ENCODE results near the gene CCDC30.
"Not testable (repeated sequence)": the region's sequence is repeated elsewhere in the genome, so short reads cannot be mapped to it uniquely, and the experiment has no call there.

The CCDC30 gene

DNA sequence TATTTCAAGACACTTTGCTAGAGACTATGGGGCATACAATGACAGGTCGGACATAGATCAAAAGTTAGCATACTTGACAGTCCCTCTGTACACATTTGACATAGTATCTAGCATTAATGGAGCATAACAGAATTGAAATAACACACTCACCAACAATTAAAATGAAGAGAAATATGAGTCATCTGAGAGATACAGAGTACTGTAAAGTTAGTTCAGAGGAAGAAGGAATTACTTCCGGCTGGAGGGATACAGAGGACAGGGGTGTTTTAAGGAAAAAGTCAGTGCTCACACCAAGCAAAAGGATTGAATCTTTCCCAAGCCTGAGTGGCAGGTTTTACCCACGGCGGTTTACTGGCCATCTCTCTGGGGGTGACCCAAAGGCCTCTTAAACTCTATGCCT is 9.7 kb upstream of the CCDC30 start:
- no peak for DNase-seq (ENCODE audit: low read depth in 2 of 2)

DNA sequence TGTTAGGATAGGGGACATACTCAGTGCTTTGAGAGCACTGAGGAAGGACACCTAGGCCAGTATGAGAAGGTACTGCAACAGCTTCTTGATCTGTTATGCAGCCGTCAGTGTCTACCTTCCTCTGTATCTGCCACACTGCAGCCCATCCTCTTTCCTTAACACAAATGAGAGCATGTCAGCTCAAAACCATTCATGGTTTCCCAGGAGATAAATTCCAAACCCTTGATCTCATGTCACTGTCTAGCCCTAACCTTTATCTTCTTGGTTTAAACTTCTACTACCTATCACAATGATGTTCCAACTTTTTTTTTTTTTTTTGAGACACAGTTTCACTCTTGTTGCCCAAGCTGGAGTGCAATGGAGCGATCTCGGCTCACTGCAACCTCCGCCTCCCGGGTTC is 8.7 kb upstream of the CCDC30 start:
- no peak for DNase-seq (ENCODE audit: low read depth in 2 of 2)

DNA sequence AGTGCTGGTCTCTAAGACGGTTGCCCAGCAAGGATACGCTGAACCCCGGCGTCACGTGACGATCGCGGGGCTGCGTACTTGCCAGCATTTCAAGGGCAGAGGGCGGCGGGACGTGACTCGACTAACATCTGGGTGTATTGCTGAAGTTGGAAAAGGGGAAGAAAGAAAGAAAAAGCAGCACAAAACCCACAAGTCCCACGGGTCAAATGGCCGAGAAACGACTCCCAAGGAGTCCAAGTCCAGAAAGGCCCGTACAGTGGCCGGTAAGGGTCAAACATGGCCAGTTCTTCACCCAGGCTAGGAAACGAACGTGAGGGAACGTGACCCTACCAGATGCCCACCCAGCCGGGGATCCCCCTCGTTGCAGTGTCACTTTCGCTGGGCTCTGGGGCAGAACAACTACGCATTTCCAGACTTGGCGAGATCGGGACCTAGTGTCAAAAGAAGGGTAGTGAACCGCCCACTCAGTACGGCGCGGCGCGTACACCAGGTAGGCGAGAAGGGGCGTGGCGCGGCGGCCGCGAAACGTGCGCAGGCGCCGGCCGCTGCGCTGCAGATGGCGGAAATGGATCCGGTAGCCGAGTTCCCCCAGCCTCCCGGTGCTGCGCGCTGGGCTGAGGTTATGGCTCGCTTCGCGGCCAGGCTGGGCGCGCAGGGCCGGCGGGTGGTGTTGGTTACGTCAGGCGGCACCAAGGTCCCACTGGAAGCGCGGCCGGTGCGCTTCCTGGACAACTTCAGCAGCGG is 6.9 kb upstream of the CCDC30 start, which contains the start of the genes PPCS and ZMYND12:
Gene PPCS (plus strand): TSS at position 534 of the 744 bp plus-strand sequence. CDS start 23 bp downstream, at position 557.
Gene ZMYND12 (minus strand): TSS at position 13 of the 744 bp plus-strand sequence. CDS start 25 bp downstream, outside the sequence.
- DNase-seq (ENCODE audit: low read depth in 2 of 2) = peak; percentile 87 to 90

DNA sequence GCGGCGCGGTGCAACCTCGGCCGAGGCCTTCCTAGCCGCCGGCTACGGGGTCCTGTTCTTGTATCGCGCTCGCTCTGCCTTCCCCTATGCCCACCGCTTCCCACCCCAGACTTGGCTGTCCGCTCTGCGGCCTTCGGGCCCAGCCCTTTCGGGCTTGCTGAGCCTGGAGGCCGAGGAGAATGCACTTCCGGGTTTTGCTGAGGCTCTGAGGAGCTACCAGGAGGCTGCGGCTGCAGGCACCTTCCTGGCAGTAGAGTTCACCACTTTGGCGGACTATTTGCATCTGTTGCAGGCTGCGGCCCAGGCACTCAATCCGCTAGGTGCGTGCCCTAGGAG is 6.4 kb upstream of the CCDC30 start:
- peak; percentile 17 to 45 for DNase-seq (ENCODE audit: low read depth in 2 of 2)

- DNase-seq (ENCODE audit: low read depth in 2 of 2) = no peak
These were observed 1.9 kb upstream of the CCDC30 start for GRCh38 chr1:42461196-42461595.

GRCh38 chr1:42463921-42464320 is 835 bp downstream of the CCDC30 start:
- no peak for DNase-seq (ENCODE audit: low read depth in 2 of 2)

- no peak for DNase-seq (ENCODE audit: low read depth in 2 of 2)
These were observed 2.9 kb downstream of the CCDC30 start for GRCh38 chr1:42466030-42466429.

- no peak for DNase-seq (ENCODE audit: low read depth in 2 of 2)
These were observed 6.6 kb downstream of the CCDC30 start for GRCh38 chr1:42469727-42470126.

DNA sequence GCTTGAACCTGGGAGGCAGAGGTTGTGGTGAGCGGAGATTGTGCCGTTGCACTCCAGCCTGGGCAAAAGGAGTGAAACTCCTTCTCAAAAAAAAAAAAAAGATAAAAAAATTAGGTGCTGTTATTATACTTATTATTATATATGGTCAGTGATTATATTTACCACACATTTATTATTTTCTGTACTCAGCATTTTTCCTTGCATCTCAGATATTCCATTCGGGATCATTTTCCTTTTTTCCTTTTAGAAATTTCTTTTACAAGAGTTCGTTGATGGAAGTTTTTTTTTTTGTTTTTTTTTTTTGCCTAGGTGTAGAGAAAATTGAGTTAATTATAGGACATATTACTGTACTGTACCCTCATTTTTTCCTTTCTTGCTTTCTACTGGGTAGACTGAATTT is 13.5 kb downstream of the CCDC30 start:
- DNase-seq (ENCODE audit: low read depth in 2 of 2) = no peak

DNA sequence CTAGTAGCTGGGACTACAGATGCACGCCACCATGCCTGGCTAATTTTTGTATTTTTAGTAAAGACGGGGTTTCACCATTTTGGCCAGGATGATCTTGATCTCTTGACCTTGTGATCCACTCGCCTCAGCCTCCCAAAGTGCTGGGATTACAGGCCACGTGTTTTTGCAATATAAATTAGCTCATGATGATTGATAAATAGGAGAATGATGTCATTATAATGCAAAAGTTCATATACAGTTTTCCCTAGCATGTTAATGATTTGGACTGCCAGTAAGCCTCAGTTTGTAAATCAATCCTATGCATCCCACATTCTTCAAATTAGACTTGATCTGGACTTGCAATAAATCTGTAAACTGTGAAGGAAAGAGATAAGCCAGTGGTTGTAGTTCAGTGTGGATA is 14.3 kb downstream of the CCDC30 start:
- DNase-seq (ENCODE audit: low read depth in 2 of 2) = not testable (repeated sequence)

- DNase-seq (ENCODE audit: low read depth in 2 of 2) = no peak
These were observed 14.7 kb downstream of the CCDC30 start for GRCh38 chr1:42477775-42478174.

- no peak for DNase-seq (ENCODE audit: low read depth in 2 of 2)
These were observed 16.5 kb downstream of the CCDC30 start for GRCh38 chr1:42479621-42480020.

GRCh38 chr1:42480921-42481320 is 17.8 kb downstream of the CCDC30 start:
- no peak for DNase-seq (ENCODE audit: low read depth in 2 of 2)

DNA sequence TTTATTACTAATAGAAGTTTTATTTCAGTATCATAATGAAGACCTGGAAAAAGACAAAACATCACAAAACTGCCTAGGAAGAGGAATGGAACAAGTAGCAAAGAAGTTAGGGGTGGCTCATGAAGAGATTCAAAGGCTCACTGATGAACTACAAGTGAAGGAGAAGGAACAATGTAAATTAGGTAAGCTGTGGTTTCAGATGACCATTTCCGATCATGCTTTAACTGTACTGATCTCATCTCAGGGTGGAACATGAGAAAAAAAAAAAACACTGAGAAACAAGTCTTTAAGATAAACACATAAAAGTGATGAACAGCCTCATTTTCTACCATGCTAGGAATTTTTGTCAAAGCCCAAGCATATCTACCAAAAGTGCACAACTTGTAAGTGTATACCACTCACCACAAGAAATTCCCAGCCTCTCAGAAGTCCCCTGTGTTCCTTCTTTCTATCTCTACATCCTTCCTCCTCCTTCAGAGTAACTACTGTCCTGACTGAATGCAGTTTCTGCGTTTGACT is 19.6 kb downstream of the CCDC30 start:
- no peak for DNase-seq (ENCODE audit: low read depth in 2 of 2)

- DNase-seq (ENCODE audit: low read depth in 2 of 2) = no peak
These were observed 21.3 kb downstream of the CCDC30 start for GRCh38 chr1:42484382-42484781.

DNA sequence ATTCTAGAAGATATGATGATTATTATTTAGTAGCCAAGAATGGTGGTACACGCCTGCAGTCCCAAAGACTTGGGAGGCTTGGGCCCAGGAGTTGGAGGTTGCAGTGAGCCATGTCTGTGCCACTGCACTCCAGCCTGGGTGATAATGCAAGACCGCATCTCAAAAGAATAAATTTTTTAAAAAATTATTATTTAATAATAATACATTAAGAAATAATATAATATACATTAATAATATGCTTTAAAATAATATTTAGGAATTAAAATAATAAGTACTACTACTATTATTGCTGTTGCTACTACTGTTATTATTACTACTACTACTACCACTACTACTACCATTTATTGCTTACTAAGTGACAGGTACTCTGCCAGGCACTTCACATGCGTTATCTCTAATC is 27.2 kb downstream of the CCDC30 start:
- DNase-seq (ENCODE audit: low read depth in 2 of 2) = no peak

GRCh38 chr1:42502031-42502430 is 38.9 kb downstream of the CCDC30 start:
- not testable (repeated sequence) for DNase-seq (ENCODE audit: low read depth in 2 of 2)

DNA sequence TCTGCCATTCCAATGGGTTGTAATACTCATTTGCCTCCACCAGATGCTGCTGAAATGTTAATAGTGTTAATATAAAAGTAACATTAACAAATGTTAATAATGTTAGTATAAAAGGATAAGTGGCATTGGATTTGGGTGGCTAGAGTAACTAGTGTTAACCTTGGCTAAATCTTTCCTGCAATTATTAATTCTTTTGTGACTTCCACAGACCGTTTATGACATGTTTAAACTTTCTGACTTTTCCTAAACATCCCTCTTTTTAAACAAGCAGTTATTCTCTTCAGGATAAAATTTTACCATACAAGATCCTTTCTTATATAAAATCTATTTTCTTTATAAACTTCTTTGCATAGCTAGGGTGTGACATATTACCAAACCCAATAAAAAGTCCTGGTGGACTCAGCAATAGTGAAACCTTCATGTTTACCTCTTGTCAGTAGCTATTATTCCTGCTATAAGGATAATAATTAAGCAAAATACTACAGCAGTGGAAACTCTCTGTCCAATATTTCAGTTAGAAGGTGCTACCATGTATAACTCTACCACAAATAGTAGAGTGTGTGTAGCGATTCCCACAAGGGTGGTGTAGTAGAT is 41.5 kb downstream of the CCDC30 start:
- DNase-seq (ENCODE audit: low read depth in 2 of 2) = no peak

- DNase-seq (ENCODE audit: low read depth in 2 of 2) = no peak
These were observed 43.5 kb downstream of the CCDC30 start for GRCh38 chr1:42506576-42506975.

- not testable (repeated sequence) for DNase-seq (ENCODE audit: low read depth in 2 of 2)
These were observed 48.6 kb downstream of the CCDC30 start for GRCh38 chr1:42511581-42512155.

- DNase-seq (ENCODE audit: low read depth in 2 of 2) = no peak
These were observed 55.8 kb downstream of the CCDC30 start for GRCh38 chr1:42518908-42519307.

DNA sequence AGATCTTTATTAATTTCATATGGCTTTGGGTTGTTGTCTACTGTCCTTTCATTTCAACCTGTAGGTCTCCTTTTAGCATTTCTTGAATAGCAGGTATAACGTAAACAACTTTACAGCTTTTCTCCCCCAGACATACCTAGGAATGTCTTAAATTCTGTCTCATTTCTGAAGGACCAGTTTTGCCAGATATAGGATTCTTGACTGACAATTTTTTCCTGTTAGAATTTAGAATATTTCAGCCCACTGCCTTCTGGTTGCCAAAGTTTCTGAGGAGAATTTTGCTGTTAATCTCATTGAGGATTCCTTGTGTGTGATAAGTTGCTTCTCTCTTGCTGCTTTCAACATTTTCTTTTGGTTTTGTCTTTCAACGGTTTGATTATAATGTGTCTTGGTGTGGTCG is 60.1 kb downstream of the CCDC30 start:
- no peak for DNase-seq (ENCODE audit: low read depth in 2 of 2)

DNA sequence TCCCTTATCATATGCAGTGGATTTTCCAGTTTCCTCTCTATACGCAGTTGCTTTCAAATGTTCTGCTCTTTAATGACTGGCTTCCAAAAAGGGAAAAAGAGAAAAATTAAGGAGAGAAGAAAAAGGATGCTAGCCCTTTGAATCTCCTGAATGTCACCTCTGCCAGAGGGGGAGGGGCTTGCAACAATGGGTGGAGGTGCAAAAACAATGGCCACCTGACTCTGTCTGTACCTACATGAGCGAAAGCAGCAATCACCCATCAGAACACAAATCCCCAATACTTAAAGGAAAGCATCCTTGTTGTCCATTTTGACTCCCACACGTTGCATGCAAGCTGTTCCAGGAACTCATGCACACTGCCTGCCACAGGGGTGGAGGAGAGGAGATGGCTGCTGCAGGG is 61.2 kb downstream of the CCDC30 start:
- DNase-seq (ENCODE audit: low read depth in 2 of 2) = no peak
